SU-DHL-6 (cell line): ENCODE measurements around the gene OTOGL.

ENCODE experiments used
- H2AFZ ChIP-seq: fragments of 200-600 bp; sonication (generic); 2 replicates; pipeline ENCODE4 v1.6.1; 2014; ENCODE audit warnings: low read depth, mild to moderate bottlenecking, moderate library complexity, mixed read lengths, antibody characterized with exemption, low read length; ENCODE audit not compliant: severe bottlenecking
- H3F3A ChIP-seq: fragments of 200-600 bp; shearing (Covaris generic); 2 replicates; pipeline ENCODE4 v1.6.0; 2016; ENCODE audit warnings: antibody characterized with exemption, mild to moderate bottlenecking; ENCODE audit not compliant: insufficient read depth
- H3K27ac ChIP-seq: fragments of 200-600 bp; sonication (generic); 2 replicates; pipeline ENCODE4 v1.5.1; 2016; ENCODE audit warnings: low read depth, mild to moderate bottlenecking, low read length, moderate library complexity, mixed read lengths
- H3K27me3 ChIP-seq: fragments of 200-600 bp; sonication (generic), shearing (Covaris generic); 2 replicates; pipeline ENCODE4 v1.6.0; 2014; ENCODE audit warnings: mild to moderate bottlenecking, low read length
- H3K36me3 ChIP-seq: fragments of 200-600 bp; sonication (generic); 2 replicates; pipeline ENCODE4 v1.6.1; 2014; ENCODE audit warnings: mild to moderate bottlenecking, low read length, mixed read lengths
- H3K4me2 ChIP-seq: fragments of 300-600, 200-600 bp; shearing (Covaris generic), sonication (generic); 2 replicates; pipeline ENCODE4 v1.6.0; 2014; ENCODE audit warnings: low read length, low read depth, mild to moderate bottlenecking; ENCODE audit not compliant: poor library complexity, severe bottlenecking
- H3K4me3 ChIP-seq: fragments of 200-600 bp; sonication (generic); 2 replicates; pipeline ENCODE4 v1.5.1; 2014; ENCODE audit warnings: antibody characterized with exemption, low read length, mild to moderate bottlenecking, mixed read lengths; ENCODE audit not compliant: insufficient read depth, poor library complexity, severe bottlenecking
- H3K79me2 ChIP-seq: fragments of 200-600 bp; sonication (generic); 2 replicates; pipeline ENCODE4 v1.6.1; 2014; ENCODE audit warnings: mild to moderate bottlenecking, low read length, moderate library complexity; ENCODE audit not compliant: insufficient read depth
- H3K9ac ChIP-seq: fragments of 200-600 bp; sonication (generic); 2 replicates; pipeline ENCODE4 v1.7.0; 2014; ENCODE audit warnings: mild to moderate bottlenecking, low read length
- H3K9me2 ChIP-seq: fragments of 200-600 bp; sonication (generic); replicated peaks from 2 replicates; pipeline ENCODE4 v1.6.1; 2014; ENCODE audit warnings: low read length; ENCODE audit not compliant: insufficient read depth
- H3K9me3 ChIP-seq: fragments of 200-600 bp; sonication (generic); 2 replicates; pipeline ENCODE4 v1.6.1; 2014; ENCODE audit warnings: low read length, mixed read lengths; ENCODE audit not compliant: insufficient read depth
- H4K20me1 ChIP-seq: fragments of 200-600 bp; sonication (generic); 2 replicates; pipeline ENCODE4 v1.6.1; 2014; ENCODE audit warnings: low read depth, mild to moderate bottlenecking, antibody characterized with exemption, low read length, moderate library complexity, mixed read lengths
- EZH2phosphoT487 ChIP-seq: fragments of 200-600 bp; sonication (generic), shearing (Covaris generic); conservative IDR thresholded peaks from 2 replicates; pipeline ENCODE4 v1.6.1; 2018; ENCODE audit warnings: mild to moderate bottlenecking, antibody characterized with exemption, low read length, moderate library complexity, mixed read lengths
- TF ChIP-seq, protein P1 (sequence below): fragments of 200-600 bp; sonication (generic); IDR thresholded peaks from one replicate; pipeline ENCODE4 v1.5.1; 2017; ENCODE audit warnings: antibody characterized with exemption, mild to moderate bottlenecking, low read length, moderate library complexity; ENCODE audit not compliant: insufficient read depth, poor library complexity, severe bottlenecking

Gene OTOGL

DNA sequence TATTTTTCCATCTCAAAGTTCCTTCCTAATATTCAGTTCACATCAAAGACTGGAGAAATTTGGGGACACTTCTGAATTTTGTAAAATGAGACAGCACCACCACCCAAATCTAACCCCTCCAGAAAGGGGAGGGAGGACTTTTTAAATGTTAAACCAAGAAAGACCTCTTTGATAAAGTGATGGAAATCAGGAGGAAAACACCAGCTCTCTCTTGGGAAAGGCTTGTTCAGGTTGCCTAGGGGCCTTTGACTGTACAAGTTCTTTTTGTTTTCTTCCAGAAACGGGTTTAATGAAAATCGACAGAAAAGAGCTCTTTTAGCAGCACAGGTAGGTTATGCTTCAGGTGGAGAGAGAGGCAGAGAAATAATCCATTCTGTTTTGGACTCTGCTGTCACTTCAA lies 112.3 kb downstream of the OTOGL start:
- Histone ChIP-seq H3K9me2 (no peaks in the 10 kb centered on the region), H3K4me3 (no peak overlapping the region), H3K4me2 (no peak overlapping the region), H3K79me2 (no peaks in the 10 kb centered on the region), H3F3A (no peaks in the 10 kb centered on the region), H3K27ac (no peak overlapping the region), H4K20me1 (no peaks in the 10 kb centered on the region), H3K9ac (no peak overlapping the region), H3K27me3 (no peaks in the 10 kb centered on the region), H3K36me3 (no peaks in the 10 kb centered on the region), H2AFZ (no peak overlapping the region), H3K9me3 (no peaks in the 10 kb centered on the region)
- TF ChIP-seq, protein P1, sequence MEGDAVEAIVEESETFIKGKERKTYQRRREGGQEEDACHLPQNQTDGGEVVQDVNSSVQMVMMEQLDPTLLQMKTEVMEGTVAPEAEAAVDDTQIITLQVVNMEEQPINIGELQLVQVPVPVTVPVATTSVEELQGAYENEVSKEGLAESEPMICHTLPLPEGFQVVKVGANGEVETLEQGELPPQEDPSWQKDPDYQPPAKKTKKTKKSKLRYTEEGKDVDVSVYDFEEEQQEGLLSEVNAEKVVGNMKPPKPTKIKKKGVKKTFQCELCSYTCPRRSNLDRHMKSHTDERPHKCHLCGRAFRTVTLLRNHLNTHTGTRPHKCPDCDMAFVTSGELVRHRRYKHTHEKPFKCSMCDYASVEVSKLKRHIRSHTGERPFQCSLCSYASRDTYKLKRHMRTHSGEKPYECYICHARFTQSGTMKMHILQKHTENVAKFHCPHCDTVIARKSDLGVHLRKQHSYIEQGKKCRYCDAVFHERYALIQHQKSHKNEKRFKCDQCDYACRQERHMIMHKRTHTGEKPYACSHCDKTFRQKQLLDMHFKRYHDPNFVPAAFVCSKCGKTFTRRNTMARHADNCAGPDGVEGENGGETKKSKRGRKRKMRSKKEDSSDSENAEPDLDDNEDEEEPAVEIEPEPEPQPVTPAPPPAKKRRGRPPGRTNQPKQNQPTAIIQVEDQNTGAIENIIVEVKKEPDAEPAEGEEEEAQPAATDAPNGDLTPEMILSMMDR, result no peak
- no peak for TF ChIP-seq EZH2phosphoT487

DNA sequence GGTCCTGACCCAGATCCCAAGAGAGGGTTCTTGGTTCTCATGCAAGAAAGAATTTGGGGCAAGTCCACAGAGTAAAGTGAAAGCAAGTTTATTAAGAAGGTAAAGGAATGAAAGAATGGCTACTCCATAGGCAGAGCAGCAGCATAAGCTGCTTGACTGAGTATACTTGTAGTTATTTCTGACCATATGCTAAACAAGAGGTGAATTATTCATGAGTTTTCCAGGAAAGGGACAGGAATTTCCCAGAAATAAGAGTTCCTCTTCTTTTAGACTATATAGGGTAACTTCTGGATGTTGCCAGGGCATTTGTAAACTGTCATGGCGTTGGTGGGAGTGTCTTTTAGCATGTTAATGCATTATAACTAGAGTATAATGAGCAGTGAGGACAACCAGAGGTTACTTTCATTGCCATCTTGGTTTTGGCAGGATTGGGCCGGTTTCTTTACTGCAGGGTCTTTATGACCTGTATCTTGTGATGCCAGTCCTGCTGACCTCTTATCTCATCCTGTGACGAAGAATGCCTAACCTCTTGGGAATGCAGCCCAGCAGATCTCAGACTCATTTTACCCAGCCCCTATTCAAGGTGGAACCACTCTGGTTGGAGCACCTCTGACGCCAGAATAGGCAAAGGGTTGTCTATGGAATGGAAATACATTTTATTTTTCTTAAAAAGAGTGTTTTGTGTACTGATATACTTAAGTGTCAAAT lies 113.8 kb downstream of the OTOGL start:
- no peaks in the 10 kb centered on the region for H3K36me3 ChIP-seq
- H3K79me2 ChIP-seq, result no peaks in the 10 kb centered on the region
- H3K9ac ChIP-seq, result no peak overlapping the region
- no peak overlapping the region for H2AFZ ChIP-seq
- H3F3A ChIP-seq, result no peaks in the 10 kb centered on the region
- no peaks in the 10 kb centered on the region for H4K20me1 ChIP-seq
- H3K9me3 ChIP-seq, result no peaks in the 10 kb centered on the region
- H3K27ac ChIP-seq, result no peak overlapping the region
- H3K4me3 ChIP-seq, result no peak overlapping the region
- H3K27me3 ChIP-seq, result no peaks in the 10 kb centered on the region
- no peak overlapping the region for H3K4me2 ChIP-seq
- no peak for TF ChIP-seq EZH2phosphoT487
- TF ChIP-seq, protein P1, result no peak
- no peaks in the 10 kb centered on the region for H3K9me2 ChIP-seq

DNA sequence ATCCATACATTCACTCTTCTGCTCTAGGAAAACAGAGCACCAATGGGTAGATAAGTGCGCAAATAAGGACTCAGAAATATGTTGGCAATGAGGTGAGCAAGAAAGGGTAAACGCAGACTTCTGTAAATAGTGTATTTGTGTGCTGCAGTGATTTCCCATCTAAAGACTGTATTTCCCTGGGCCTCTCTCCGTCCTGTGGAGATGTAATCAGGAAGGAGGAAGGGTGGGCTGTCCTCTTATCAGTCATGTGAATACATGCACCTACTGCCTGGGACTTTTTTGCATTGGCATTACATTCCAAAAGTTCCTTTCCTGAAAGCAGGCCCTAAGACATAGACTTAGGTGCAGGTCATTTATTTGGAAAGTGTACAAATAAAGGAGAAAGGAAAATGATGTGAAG lies 114.5 kb downstream of the OTOGL start:
- Histone ChIP-seq H2AFZ (no peak overlapping the region), H3K4me2 (no peak overlapping the region), H3K36me3 (no peaks in the 10 kb centered on the region), H3K9me3 (no peaks in the 10 kb centered on the region), H4K20me1 (no peaks in the 10 kb centered on the region), H3F3A (no peaks in the 10 kb centered on the region), H3K27me3 (no peaks in the 10 kb centered on the region), H3K9me2 (no peaks in the 10 kb centered on the region), H3K79me2 (no peaks in the 10 kb centered on the region), H3K9ac (no peak overlapping the region), H3K4me3 (no peak overlapping the region), H3K27ac (no peak overlapping the region)
- TF ChIP-seq EZH2phosphoT487, result no peak
- TF ChIP-seq, protein P1, result no peak
